ENCODE results near the gene LEPROT. TPM values are rescaled to one million over a fixed set of nuclear protein-coding genes. Genes with fewer than 3 reads are reported as not detected.

LEPROT gene
- total and polyA plus RNA-seq, 10 of the 15 experiments (the other 5 are each of a cell fraction or from before 2014, with no cell fraction given) = 14.9 to 38.1 (median 17.4) TPM

DNA sequence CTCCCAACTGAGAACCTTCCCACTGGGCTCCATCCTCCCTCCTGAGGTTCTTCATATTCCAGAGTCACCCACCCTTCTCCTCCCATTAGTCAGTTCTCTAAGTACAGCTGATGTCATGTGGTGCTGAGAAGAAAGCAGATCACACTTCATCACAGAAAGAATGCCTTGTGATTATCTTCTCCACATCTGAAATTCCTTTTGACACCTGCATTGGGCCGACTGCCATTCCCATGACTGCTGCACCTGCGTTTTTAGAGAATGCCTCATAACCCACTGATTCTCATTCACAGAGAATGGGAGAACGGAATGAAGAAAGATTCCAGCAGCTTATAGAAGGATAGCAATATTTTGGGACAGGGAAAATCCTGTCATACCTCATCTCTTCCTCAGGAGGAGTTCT lies 14.3 kb downstream of the LEPROT start:
- DNase-seq (ENCODE audit: low read depth, low spot score) (no peak), FAIRE-seq (no peak), ATAC-seq (no peak)
- 98% methylated on average over 3 of the region's 3 CpGs for WGBS (ENCODE audit: insufficient coverage, insufficient replicate concordance, low lambda C conversion rate, missing lambda C conversion rate)
- H3K27me3 ChIP-seq (replicated peaks in 1 of 2; ENCODE audit: control insufficient read depth in 2 of 2, insufficient read depth in 2 of 2, low read length in 1 of 2) = no peaks in the 10 kb centered on the region
- in situ Hi-C loops (cut with MboI) (no loop called here), intact Hi-C loops (cut with micrococcal nuclease; ENCODE audit: unreplicated experiment) (loop anchor here (10.0 kb wide), 1 partner anchor 200 kb away; no protein-coding TSS in a partner anchor)
- CTCF ChIA-PET = interaction anchor here (0.8 kb wide), 1 partner anchor 24 kb away, joined by 3 read pairs; no protein-coding TSS in a partner anchor
- no peaks in the 10 kb centered on the region for H3K4me1 ChIP-seq (ENCODE audit: control insufficient read depth, insufficient read depth, low read length)
- RAD21 ChIA-PET (ENCODE audit: unreplicated experiment) = no interaction called here
- H3K36me3 ChIP-seq (ENCODE audit: control insufficient read depth in 2 of 2, insufficient read depth in 2 of 2, low read length in 1 of 2) = peaks cover 0 to 11% of the 10 kb centered on the region in 2 experiments; a peak in 2 of 4 replicates
- SMC1A ChIA-PET (ENCODE audit: uncharacterized antibody, unreplicated experiment) = no interaction called here
- H3K27ac ChIP-seq (ENCODE audit: control insufficient read depth, insufficient read depth) = no peak overlapping the region
- TF ChIP-seq RELA (IDR thresholded peaks at IDR 0.05; ENCODE audit: borderline replicate concordance, partially characterized antibody) (no peak), TCF3 (IDR thresholded peaks at IDR 0.05; ENCODE audit: borderline replicate concordance, insufficient read depth, low read depth, low read length) (no peak), ZNF384 (IDR thresholded peaks at IDR 0.05; ENCODE audit: borderline replicate concordance, low read depth, low read length) (no peak), RB1 (IDR thresholded peaks at IDR 0.05; ENCODE audit: borderline replicate concordance) (no peak), TBL1XR1 (IDR thresholded peaks at IDR 0.05; ENCODE audit: low read depth, low read length) (no peak), TCF7 (IDR thresholded peaks at IDR 0.05; ENCODE audit: borderline replicate concordance) (no peak), PAX5 (IDR thresholded peaks at IDR 0.05; ENCODE audit: borderline replicate concordance, low read depth, low read length) (no peak), MTA2 (IDR thresholded peaks at IDR 0.05; ENCODE audit: low read depth) (no peak), GATAD2B (conservative IDR thresholded peaks at IDR 0.05; ENCODE audit: low read depth) (no peak), PBX3 (IDR thresholded peaks at IDR 0.05; ENCODE audit: insufficient replicate concordance, low read depth, low read length) (no peak), ASH2L (IDR thresholded peaks at IDR 0.05; ENCODE audit: borderline replicate concordance, low read depth) (no peak), ZZZ3 (IDR thresholded peaks at IDR 0.05; ENCODE audit: control insufficient read depth, insufficient read length, low read depth) (no peak), CBFB (IDR thresholded peaks at IDR 0.05; ENCODE audit: low read depth) (no peak), PML (IDR thresholded peaks at IDR 0.05; ENCODE audit: low read length) (no peak), LARP7 (IDR thresholded peaks at IDR 0.05) (no peak), SIX5 (IDR thresholded peaks at IDR 0.05; ENCODE audit: low read depth, low read length, severe bottlenecking) (no peak)
- TF ChIP-seq, protein P1, sequence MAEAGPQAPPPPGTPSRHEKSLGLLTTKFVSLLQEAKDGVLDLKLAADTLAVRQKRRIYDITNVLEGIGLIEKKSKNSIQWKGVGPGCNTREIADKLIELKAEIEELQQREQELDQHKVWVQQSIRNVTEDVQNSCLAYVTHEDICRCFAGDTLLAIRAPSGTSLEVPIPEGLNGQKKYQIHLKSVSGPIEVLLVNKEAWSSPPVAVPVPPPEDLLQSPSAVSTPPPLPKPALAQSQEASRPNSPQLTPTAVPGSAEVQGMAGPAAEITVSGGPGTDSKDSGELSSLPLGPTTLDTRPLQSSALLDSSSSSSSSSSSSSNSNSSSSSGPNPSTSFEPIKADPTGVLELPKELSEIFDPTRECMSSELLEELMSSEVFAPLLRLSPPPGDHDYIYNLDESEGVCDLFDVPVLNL (IDR thresholded peaks at IDR 0.05; ENCODE audit: low read depth, low read length) = no peak
- TF ChIP-seq, protein P2, sequence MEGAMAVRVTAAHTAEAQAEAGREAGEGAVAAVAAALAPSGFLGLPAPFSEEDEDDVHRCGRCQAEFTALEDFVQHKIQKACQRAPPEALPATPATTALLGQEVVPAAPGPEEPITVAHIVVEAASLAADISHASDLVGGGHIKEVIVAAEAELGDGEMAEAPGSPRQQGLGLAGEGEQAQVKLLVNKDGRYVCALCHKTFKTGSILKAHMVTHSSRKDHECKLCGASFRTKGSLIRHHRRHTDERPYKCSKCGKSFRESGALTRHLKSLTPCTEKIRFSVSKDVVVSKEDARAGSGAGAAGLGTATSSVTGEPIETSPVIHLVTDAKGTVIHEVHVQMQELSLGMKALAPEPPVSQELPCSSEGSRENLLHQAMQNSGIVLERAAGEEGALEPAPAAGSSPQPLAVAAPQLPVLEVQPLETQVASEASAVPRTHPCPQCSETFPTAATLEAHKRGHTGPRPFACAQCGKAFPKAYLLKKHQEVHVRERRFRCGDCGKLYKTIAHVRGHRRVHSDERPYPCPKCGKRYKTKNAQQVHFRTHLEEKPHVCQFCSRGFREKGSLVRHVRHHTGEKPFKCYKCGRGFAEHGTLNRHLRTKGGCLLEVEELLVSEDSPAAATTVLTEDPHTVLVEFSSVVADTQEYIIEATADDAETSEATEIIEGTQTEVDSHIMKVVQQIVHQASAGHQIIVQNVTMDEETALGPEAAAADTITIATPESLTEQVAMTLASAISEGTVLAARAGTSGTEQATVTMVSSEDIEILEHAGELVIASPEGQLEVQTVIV (IDR thresholded peaks at IDR 0.05; ENCODE audit: borderline replicate concordance, partially characterized antibody) = no peak
- TF ChIP-seq, protein P3, sequence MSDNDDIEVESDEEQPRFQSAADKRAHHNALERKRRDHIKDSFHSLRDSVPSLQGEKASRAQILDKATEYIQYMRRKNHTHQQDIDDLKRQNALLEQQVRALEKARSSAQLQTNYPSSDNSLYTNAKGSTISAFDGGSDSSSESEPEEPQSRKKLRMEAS (IDR thresholded peaks at IDR 0.05; ENCODE audit: low read depth, low read length) = no peak
- TF ChIP-seq, protein P4, sequence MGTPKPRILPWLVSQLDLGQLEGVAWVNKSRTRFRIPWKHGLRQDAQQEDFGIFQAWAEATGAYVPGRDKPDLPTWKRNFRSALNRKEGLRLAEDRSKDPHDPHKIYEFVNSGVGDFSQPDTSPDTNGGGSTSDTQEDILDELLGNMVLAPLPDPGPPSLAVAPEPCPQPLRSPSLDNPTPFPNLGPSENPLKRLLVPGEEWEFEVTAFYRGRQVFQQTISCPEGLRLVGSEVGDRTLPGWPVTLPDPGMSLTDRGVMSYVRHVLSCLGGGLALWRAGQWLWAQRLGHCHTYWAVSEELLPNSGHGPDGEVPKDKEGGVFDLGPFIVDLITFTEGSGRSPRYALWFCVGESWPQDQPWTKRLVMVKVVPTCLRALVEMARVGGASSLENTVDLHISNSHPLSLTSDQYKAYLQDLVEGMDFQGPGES (IDR thresholded peaks at IDR 0.05) = no peak
- no peaks in the 10 kb centered on the region for H4K20me1 ChIP-seq (ENCODE audit: control insufficient read depth, insufficient read depth)
- no peak overlapping the region for H3K4me2 ChIP-seq (ENCODE audit: control insufficient read depth, insufficient read depth)
- H3K79me2 ChIP-seq (ENCODE audit: control insufficient read depth, insufficient read depth, low read length) = no peaks in the 10 kb centered on the region
- POLR2A ChIA-PET = no interaction called here
- no TSS peak for BruUV-seq (replicated peaks)
- no peak overlapping the region for H3K4me3 ChIP-seq
- no peaks in the 10 kb centered on the region for H3K9me3 ChIP-seq (replicated peaks; ENCODE audit: control insufficient read depth, insufficient read depth, low read length)
- no peak overlapping the region for H3K9ac ChIP-seq (ENCODE audit: control insufficient read depth, insufficient read depth, low read length)
- H2AFZ ChIP-seq (ENCODE audit: control insufficient read depth, low read depth, low read length) = no peak overlapping the region
